T-helper 2 cell (primary cell): ENCODE results near the gene NPIPA7.
"Not testable (repeated sequence)": the region's sequence is repeated elsewhere in the genome, so short reads cannot be mapped to it uniquely, and the experiment has no call there.

ENCODE experiments used
- DNase-seq, 5 experiments: peaks; one replicate each; pipeline versions ENCODE4 v3.0.0 to v3.0.0-alpha.2; 2012 to 2022
- total RNA-seq, 2 donors: gene quantifications; one replicate each; lab custom pipeline; 2026; lab: John Stamatoyannopoulos, UW

The NPIPA7 gene
- total RNA-seq = 0 reads per million in 2 donors

GRCh38 chr16:16378840-16379239, at the start of gene NPIPA7:
TSS of gene NPIPA7 (plus strand) at chr16:16379140. CDS start at chr16:16379245, 105 bp downstream.
- not testable (repeated sequence) for DNase-seq

- not testable (repeated sequence) for DNase-seq
Measured at GRCh38 chr16:16331466-16331865, 47.5 kb upstream of the NPIPA7 start.

- DNase-seq = not testable (repeated sequence)
Measured at GRCh38 chr16:16357556-16357955, 21.4 kb upstream of the NPIPA7 start.

- DNase-seq = not testable (repeated sequence)
Measured at GRCh38 chr16:16358539-16359240, 20.2 kb upstream of the NPIPA7 start.

- DNase-seq = peak in 1 of 5 experiments; percentile 1
Measured at GRCh38 chr16:16363595-16363994, 15.3 kb upstream of the NPIPA7 start.

- not testable (repeated sequence) for DNase-seq
Measured at GRCh38 chr16:16364100-16364499, 14.8 kb upstream of the NPIPA7 start.

GRCh38 chr16:16364701-16365100, 14.2 kb upstream of the NPIPA7 start:
- not testable (repeated sequence) for DNase-seq

- DNase-seq = peak in 1 of 5 experiments; percentile 3
Measured at GRCh38 chr16:16365319-16365718, 13.6 kb upstream of the NPIPA7 start.

- not testable (repeated sequence) for DNase-seq
Measured at GRCh38 chr16:16365851-16366250, 13.1 kb upstream of the NPIPA7 start.

- DNase-seq = peak in 1 of 5 experiments; percentile 2
Measured at GRCh38 chr16:16366552-16367284, 12.2 kb upstream of the NPIPA7 start.

GRCh38 chr16:16367285-16367628, 11.7 kb upstream of the NPIPA7 start:
- not testable (repeated sequence) for DNase-seq

GRCh38 chr16:16369081-16369856, 9.7 kb upstream of the NPIPA7 start:
- peak in 1 of 5 experiments; percentile 2 for DNase-seq

GRCh38 chr16:16371136-16371735, 7.7 kb upstream of the NPIPA7 start:
- peak in 1 of 5 experiments; percentile 3 for DNase-seq

GRCh38 chr16:16374192-16374591, 4.7 kb upstream of the NPIPA7 start:
- DNase-seq = not testable (repeated sequence)

GRCh38 chr16:16399685-16400084, 20.7 kb downstream of the NPIPA7 start:
- not testable (repeated sequence) for DNase-seq

GRCh38 chr16:16402333-16402732, 23.4 kb downstream of the NPIPA7 start:
- not testable (repeated sequence) for DNase-seq

GRCh38 chr16:16404283-16404682, 25.3 kb downstream of the NPIPA7 start:
- not testable (repeated sequence) for DNase-seq

GRCh38 chr16:16405421-16405820, 26.5 kb downstream of the NPIPA7 start:
- not testable (repeated sequence) for DNase-seq

- DNase-seq = not testable (repeated sequence)
Measured at GRCh38 chr16:16408430-16408829, 29.5 kb downstream of the NPIPA7 start.

GRCh38 chr16:16413773-16414172, 34.8 kb downstream of the NPIPA7 start:
- not testable (repeated sequence) for DNase-seq

GRCh38 chr16:16417071-16417470, 38.1 kb downstream of the NPIPA7 start:
- DNase-seq = not testable (repeated sequence)

- DNase-seq = not testable (repeated sequence)
Measured at GRCh38 chr16:16417914-16418544, 39.1 kb downstream of the NPIPA7 start.
